Smooth muscle cell (in vitro differentiated cells): ENCODE data around the gene OOEP. TPM values are rescaled to one million over a fixed set of nuclear protein-coding genes. Genes with fewer than 3 reads are reported as not detected.

ENCODE experiments used
- DNase-seq: peaks from one replicate; lab custom pipeline; 2025; ENCODE audit not compliant: unreplicated experiment; lab: John Stamatoyannopoulos, UW
- H2AFZ ChIP-seq: fragments of 200-600 bp; sonication (generic); 2 replicates; pipeline ENCODE4 v1.6.0; 2016; ENCODE audit warnings: antibody characterized with exemption, low read depth, mild to moderate bottlenecking
- H3F3A ChIP-seq: fragments of 200-600 bp; sonication (generic); 2 replicates; pipeline ENCODE4 v1.6.0; 2017; ENCODE audit warnings: antibody characterized with exemption, low read depth
- H3K27ac ChIP-seq: fragments of 200-600 bp; sonication (generic); 2 replicates; pipeline ENCODE4 v1.5.1; 2016; ENCODE audit warnings: low read depth, mild to moderate bottlenecking
- H3K27me3 ChIP-seq: fragments of 200-600 bp; sonication (generic); 2 replicates; pipeline ENCODE4 v1.6.1; 2016; ENCODE audit warnings: low read depth, mild to moderate bottlenecking
- H3K36me3 ChIP-seq: fragments of 200-600 bp; sonication (generic); 2 replicates; pipeline ENCODE4 v1.5.1; 2016; ENCODE audit warnings: low read depth
- H3K4me1 ChIP-seq: fragments of 200-600 bp; sonication (generic); 2 replicates; pipeline ENCODE4 v1.5.1; 2016; ENCODE audit warnings: low read depth
- H3K4me2 ChIP-seq: fragments of 200-600 bp; sonication (generic); 2 replicates; pipeline ENCODE4 v1.6.0; 2016; ENCODE audit warnings: mild to moderate bottlenecking
- H3K4me3 ChIP-seq: fragments of 200-600 bp; sonication (generic); 2 replicates; pipeline ENCODE4 v1.5.1; 2016; ENCODE audit warnings: mild to moderate bottlenecking
- H3K79me2 ChIP-seq: fragments of 200-600 bp; sonication (generic); 2 replicates; pipeline ENCODE4 v1.6.0; 2016; ENCODE audit warnings: low read depth, mild to moderate bottlenecking
- H3K9ac ChIP-seq: fragments of 200-600 bp; sonication (generic); 2 replicates; pipeline ENCODE4 v1.6.0; 2016; ENCODE audit warnings: low read depth
- H3K9me3 ChIP-seq: fragments of 200-600 bp; sonication (generic); replicated peaks from 2 replicates; pipeline ENCODE4 v1.5.1; 2016; ENCODE audit warnings: low read depth
- H4K20me1 ChIP-seq: fragments of 200-600 bp; sonication (generic); 2 replicates; pipeline ENCODE4 v1.6.0; 2016; ENCODE audit warnings: low read depth
- CTCF ChIP-seq: fragments of 200-600 bp; sonication (generic); IDR thresholded peaks from 2 replicates; pipeline ENCODE4 v1.5.1; 2017; ENCODE audit warnings: borderline replicate concordance, mild to moderate bottlenecking, antibody characterized with exemption; ENCODE audit not compliant: insufficient read depth, poor library complexity, severe bottlenecking
- WGBS: methylation state at CpG from one replicate; pipeline ENCODE4 v1.1.7; 2016; ENCODE audit warnings: low lambda C conversion rate; 5-methylcytosine and 5-hydroxymethylcytosine counted together
- polyA plus RNA-seq: library from polyadenylated mRNA; unstranded; fragments of >200 nt; fragmentation: Nextera tagmentation; extraction: Ambion mirVana; gene quantifications from 2 replicates; pipeline ENCODE4 v1.2.1, GENCODE V29; 2016
- total RNA-seq: library from RNA; depleted of rRNA; stranded (reverse); fragments of >200 nt; gene quantifications from 2 replicates; pipeline ENCODE4 v1.2.3, GENCODE V29; 2014

The OOEP gene
- total and polyA plus RNA-seq, 2 experiments from 2014 or later, result not detected

DNA sequence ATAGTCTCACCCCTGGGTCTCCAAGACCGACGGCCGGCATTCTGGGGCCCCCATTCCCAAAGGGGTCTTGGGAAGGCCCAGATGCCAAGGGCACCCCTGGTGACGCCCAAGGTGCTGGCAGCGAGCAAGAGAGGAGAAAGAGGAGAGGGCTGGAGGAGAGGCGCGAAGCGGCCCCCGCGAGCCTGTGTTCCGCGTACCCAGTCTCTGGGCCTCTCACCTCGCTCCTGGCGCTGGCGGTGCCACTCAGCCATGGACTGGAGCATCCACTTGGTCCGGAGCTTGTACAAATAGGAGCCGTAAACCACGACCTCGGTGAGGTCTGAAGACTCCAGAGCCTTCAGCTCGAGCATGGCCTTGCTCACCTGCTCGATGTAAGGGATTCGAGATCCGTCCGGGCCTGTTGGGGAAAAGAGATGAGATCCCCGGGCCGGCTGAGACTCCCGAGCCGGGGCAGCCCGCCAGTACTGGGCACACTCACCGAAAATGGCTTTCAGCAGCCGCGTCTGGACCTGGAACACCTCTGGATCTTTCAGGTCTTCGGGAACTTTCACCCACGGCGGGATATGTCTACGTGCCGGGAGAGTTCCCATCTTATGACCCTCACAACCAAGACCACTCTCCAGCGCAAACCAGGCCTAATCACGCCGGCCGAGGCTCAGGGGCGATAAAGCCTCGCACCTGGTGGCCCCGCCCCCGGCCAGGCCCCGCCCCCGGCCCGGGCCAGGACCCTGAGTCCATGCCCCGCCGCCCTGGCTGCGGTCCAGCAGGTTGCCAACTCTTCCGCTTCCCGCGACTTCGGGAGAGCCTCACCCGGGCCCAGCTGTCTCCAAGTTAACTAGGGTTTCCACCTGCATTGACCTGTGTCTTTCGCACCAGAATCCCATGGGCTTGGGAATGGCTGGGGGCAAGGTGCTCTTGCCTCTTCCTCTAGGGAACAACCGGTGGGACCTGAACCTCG is 15.8 kb downstream of the OOEP start, which contains the start of gene DPPA5:
Gene DPPA5, minus strand, starts transcription at position 641 of the 958 bp plus-strand sequence. Its CDS starts 51 bp downstream, at position 590.
- H4K20me1 ChIP-seq, result no peaks in the 10 kb centered on the region
- no peaks in the 10 kb centered on the region for H3K9me3 ChIP-seq
- no peak within 1 kb of the TSS for H3K4me3 ChIP-seq
- WGBS, result 98% methylated on average over 52 of the region's 59 CpGs
- no peak within 1 kb of the TSS for H2AFZ ChIP-seq
- no peak for TF ChIP-seq CTCF
- peaks cover 22% of the 10 kb centered on the region for H3K27me3 ChIP-seq
- H3K79me2 ChIP-seq, result no peaks in the 10 kb centered on the region
- H3K27ac ChIP-seq, result no peak within 1 kb of the TSS
- no peak within 1 kb of the TSS for H3K9ac ChIP-seq
- no peaks in the 10 kb centered on the region for H3K4me1 ChIP-seq
- H3F3A ChIP-seq, result no peaks in the 10 kb centered on the region
- no peak for DNase-seq
- H3K36me3 ChIP-seq, result no peaks in the 10 kb centered on the region
- H3K4me2 ChIP-seq, result no peak within 1 kb of the TSS

DNA sequence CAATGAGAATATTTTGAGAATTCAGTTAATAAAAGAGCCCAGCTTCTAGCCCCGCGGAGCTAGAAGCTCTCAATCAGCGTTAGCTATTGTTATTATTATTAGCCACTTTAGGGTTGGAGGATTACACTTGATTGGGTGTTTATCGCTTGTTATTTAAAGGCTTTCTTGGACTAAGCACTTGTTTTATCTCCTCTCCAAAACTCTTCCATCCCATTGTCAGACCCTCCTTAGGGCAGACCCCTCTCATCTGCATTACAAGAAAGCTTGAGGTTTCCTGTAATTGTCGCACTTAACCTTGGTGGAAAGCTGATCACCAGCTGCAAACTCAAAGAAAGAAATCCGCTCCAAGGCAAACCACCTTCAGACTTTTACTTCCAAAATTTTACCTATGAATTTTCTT is 20.4 kb downstream of the OOEP start:
- no peak overlapping the region for H3K4me2 ChIP-seq
- H2AFZ ChIP-seq, result no peak overlapping the region
- no peaks in the 10 kb centered on the region for H3K36me3 ChIP-seq
- no peak overlapping the region for H3K4me3 ChIP-seq
- 17% methylated on average over 6 of the region's 6 CpGs for WGBS
- H3K79me2 ChIP-seq, result no peaks in the 10 kb centered on the region
- TF ChIP-seq CTCF, result no peak
- no peak overlapping the region for H3K9ac ChIP-seq
- no peak overlapping the region for H3K27ac ChIP-seq
- H3K9me3 ChIP-seq, result no peaks in the 10 kb centered on the region
- H3K27me3 ChIP-seq, result peaks cover 47% of the 10 kb centered on the region
- no peaks in the 10 kb centered on the region for H3K4me1 ChIP-seq
- H4K20me1 ChIP-seq, result no peaks in the 10 kb centered on the region
- H3F3A ChIP-seq, result no peaks in the 10 kb centered on the region
- DNase-seq, result no peak

DNA sequence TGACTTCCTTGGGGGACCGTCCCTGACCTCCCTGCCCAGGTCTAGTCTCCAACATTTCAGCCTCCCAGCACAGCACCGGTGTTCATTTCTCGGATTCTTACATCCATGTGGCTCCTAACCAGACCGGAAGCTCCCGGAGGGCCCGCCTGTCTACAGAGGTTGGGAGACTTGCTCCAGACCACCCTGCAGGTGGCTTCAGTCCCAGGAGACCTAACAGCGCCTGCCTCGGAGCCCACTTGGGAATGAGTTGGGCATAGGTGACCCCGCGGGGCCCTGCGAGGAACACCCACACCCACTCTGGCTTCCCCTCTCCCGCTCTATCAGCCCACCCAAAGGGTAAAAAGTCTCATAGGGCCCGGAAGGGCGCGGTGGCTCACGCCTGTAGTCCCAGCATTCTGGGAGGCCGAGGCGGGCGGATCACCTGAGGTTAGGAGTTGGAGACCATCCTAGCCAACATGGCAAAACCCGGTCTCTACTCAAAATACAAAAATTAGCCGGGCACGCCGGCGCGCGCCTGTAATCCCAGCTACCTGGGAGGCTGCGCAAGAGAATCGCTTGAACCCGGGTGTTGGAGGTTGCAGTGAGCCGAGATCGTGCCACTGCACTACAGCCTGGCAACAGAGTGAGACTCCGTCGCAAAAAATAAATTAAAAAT is 21.0 kb downstream of the OOEP start:
- DNase-seq, result no peak
- peaks cover 51% of the 10 kb centered on the region for H3K27me3 ChIP-seq
- WGBS, result 63% methylated on average over 33 of the region's 33 CpGs
- no peak for TF ChIP-seq CTCF
- no peaks in the 10 kb centered on the region for H4K20me1 ChIP-seq
- no peaks in the 10 kb centered on the region for H3F3A ChIP-seq
- H3K4me2 ChIP-seq, result no peak overlapping the region
- H2AFZ ChIP-seq, result no peak overlapping the region
- no peaks in the 10 kb centered on the region for H3K4me1 ChIP-seq
- no peak overlapping the region for H3K9ac ChIP-seq
- no peaks in the 10 kb centered on the region for H3K36me3 ChIP-seq
- no peaks in the 10 kb centered on the region for H3K79me2 ChIP-seq
- no peaks in the 10 kb centered on the region for H3K9me3 ChIP-seq
- H3K27ac ChIP-seq, result no peak overlapping the region
- no peak overlapping the region for H3K4me3 ChIP-seq
